ENCODE data around the gene CEBPA. TPM values are rescaled to one million over a fixed set of nuclear protein-coding genes. Genes with fewer than 3 reads are reported as not detected.

The CEBPA gene
- total RNA-seq, 1 donor from 2014 or later = 0.45 TPM

GRCh38 chr19:33312065-33312464 lies 9.7 kb upstream of the CEBPA start:
- no peak for TF ChIP-seq CTCF (IDR thresholded peaks at IDR 0.05; ENCODE audit: insufficient read depth, low read depth, low read length)
- no peak for TF ChIP-seq EZH2 (IDR thresholded peaks at IDR 0.05; ENCODE audit: insufficient read depth, low read length)
- H3K79me2 ChIP-seq (ENCODE audit: insufficient read depth, low read length) = no peaks in the 10 kb centered on the region
- H3K4me2 ChIP-seq (ENCODE audit: low read length) = no peak overlapping the region
- FAIRE-seq (no peak), DNase-seq (ENCODE audit: low read depth) (no peak)
- no peaks in the 10 kb centered on the region for H3K9me3 Mint-ChIP-seq (ENCODE audit: unreplicated experiment)
- H3K27me3 Mint-ChIP-seq (ENCODE audit: low read depth, unreplicated experiment) = peaks cover 27% of the 10 kb centered on the region
- H3K27ac Mint-ChIP-seq (ENCODE audit: unreplicated experiment) = no peak overlapping the region
- no peaks in the 10 kb centered on the region for H3K36me3 Mint-ChIP-seq (ENCODE audit: low read depth, unreplicated experiment)
- no peaks in the 10 kb centered on the region for H3K9me3 ChIP-seq (ENCODE audit: insufficient read depth, low read depth, low read length)
- no peaks in the 10 kb centered on the region for H3K4me1 Mint-ChIP-seq (ENCODE audit: low read depth, unreplicated experiment)
- H3K4me3 Mint-ChIP-seq (ENCODE audit: unreplicated experiment) = no peak overlapping the region
- no peak overlapping the region for H3K9ac ChIP-seq (ENCODE audit: low read length)
- no peaks in the 10 kb centered on the region for H3K27me3 ChIP-seq (ENCODE audit: insufficient read depth, low read length)
- no peaks in the 10 kb centered on the region for H4K20me1 ChIP-seq (ENCODE audit: insufficient read depth, low read length)
- H3K4me1 ChIP-seq (ENCODE audit: insufficient read depth, low read length) = no peaks in the 10 kb centered on the region
- H3K4me3 ChIP-seq (ENCODE audit: insufficient read depth, low read depth, low read length) = no peak overlapping the region
- H3K27ac ChIP-seq (ENCODE audit: low read depth, low read length) = no peak overlapping the region
- H2AFZ ChIP-seq (ENCODE audit: low read depth, low read length) = no peak overlapping the region
- H3K36me3 ChIP-seq (ENCODE audit: insufficient read depth, low read length) = no peaks in the 10 kb centered on the region

DNA sequence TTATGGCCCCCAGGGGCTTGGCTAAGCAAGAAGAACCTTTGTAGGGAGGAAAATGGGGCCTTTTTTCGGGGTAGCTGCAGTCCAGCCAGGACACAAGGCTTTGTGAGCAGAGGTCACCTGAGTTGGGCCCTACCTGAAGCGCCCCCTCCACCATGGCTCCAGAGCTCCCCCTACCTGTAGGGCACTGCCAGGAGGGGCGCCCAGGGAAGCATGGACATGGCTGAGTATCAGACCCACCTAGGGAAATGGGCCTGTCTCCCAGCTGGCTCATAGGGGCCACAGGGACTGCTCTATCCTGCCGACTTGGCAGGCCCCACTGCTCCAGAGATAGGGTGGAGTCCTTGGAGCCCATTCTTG lies 9.0 kb upstream of the CEBPA start:
- Mint-ChIP-seq H3K36me3 (ENCODE audit: low read depth, unreplicated experiment) (no peaks in the 10 kb centered on the region), H3K27me3 (ENCODE audit: low read depth, unreplicated experiment) (peaks cover 26% of the 10 kb centered on the region), H3K4me1 (ENCODE audit: low read depth, unreplicated experiment) (no peaks in the 10 kb centered on the region), H3K9me3 (ENCODE audit: unreplicated experiment) (no peaks in the 10 kb centered on the region), H3K4me3 (ENCODE audit: unreplicated experiment) (no peak overlapping the region), H3K27ac (ENCODE audit: unreplicated experiment) (no peak overlapping the region)
- H3K36me3 ChIP-seq (ENCODE audit: insufficient read depth, low read length) = no peaks in the 10 kb centered on the region
- no peaks in the 10 kb centered on the region for H3K9me3 ChIP-seq (ENCODE audit: insufficient read depth, low read depth, low read length)
- TF ChIP-seq EZH2 (IDR thresholded peaks at IDR 0.05; ENCODE audit: insufficient read depth, low read length) = no peak
- TF ChIP-seq CTCF (IDR thresholded peaks at IDR 0.05; ENCODE audit: insufficient read depth, low read depth, low read length) = no peak
- H3K27me3 ChIP-seq (ENCODE audit: insufficient read depth, low read length) = no peaks in the 10 kb centered on the region
- no peak overlapping the region for H3K4me2 ChIP-seq (ENCODE audit: low read length)
- H2AFZ ChIP-seq (ENCODE audit: low read depth, low read length) = no peak overlapping the region
- no peak overlapping the region for H3K27ac ChIP-seq (ENCODE audit: low read depth, low read length)
- no peaks in the 10 kb centered on the region for H3K79me2 ChIP-seq (ENCODE audit: insufficient read depth, low read length)
- DNase-seq (ENCODE audit: low read depth) = no peak
- no peak for FAIRE-seq
- no peak overlapping the region for H3K4me3 ChIP-seq (ENCODE audit: insufficient read depth, low read depth, low read length)
- H3K9ac ChIP-seq (ENCODE audit: low read length) = no peak overlapping the region
- no peaks in the 10 kb centered on the region for H3K4me1 ChIP-seq (ENCODE audit: insufficient read depth, low read length)
- no peaks in the 10 kb centered on the region for H4K20me1 ChIP-seq (ENCODE audit: insufficient read depth, low read length)

DNA sequence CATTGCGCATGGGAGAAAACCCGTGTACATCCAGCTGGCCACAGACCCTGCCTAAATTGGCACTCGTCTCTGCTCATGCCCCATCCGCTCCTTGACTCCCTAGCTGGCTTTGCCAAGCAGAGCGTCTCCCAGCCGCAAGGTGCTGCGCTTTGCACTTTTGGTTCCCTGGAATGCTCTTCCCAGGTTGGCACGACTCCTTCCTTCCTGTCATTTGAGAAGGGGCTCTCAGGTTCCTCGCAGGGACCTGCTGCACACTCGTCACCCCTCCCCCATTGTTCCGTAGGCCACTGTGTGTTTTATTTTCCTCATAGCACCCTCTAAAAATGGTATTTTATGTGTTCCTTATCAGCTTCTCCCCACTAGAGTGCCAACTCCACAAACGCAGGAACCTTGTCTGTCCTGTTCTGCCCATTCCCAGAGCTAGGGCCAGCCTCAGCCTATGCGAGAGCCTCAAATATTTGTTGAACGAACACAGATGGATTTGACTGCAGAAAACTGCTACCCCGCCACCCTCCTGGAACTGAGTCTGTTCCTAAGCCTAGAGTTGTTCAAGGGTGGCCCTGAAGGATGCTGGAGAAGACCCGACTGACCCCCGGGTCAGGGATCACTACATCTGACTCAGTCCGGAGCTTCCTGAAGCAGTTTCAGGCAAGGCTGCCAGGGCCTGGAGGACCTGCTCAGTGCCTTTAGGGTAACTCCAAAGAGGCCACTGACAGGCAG lies 8.4 kb upstream of the CEBPA start:
- no peaks in the 10 kb centered on the region for H3K36me3 ChIP-seq (ENCODE audit: insufficient read depth, low read length)
- Mint-ChIP-seq H3K4me1 (ENCODE audit: low read depth, unreplicated experiment) (no peaks in the 10 kb centered on the region), H3K27ac (ENCODE audit: unreplicated experiment) (no peak overlapping the region), H3K4me3 (ENCODE audit: unreplicated experiment) (no peak overlapping the region), H3K27me3 (ENCODE audit: low read depth, unreplicated experiment) (peaks cover 30% of the 10 kb centered on the region), H3K36me3 (ENCODE audit: low read depth, unreplicated experiment) (no peaks in the 10 kb centered on the region), H3K9me3 (ENCODE audit: unreplicated experiment) (no peaks in the 10 kb centered on the region)
- no peak overlapping the region for H3K4me2 ChIP-seq (ENCODE audit: low read length)
- H3K4me1 ChIP-seq (ENCODE audit: insufficient read depth, low read length) = no peaks in the 10 kb centered on the region
- H3K9ac ChIP-seq (ENCODE audit: low read length) = no peak overlapping the region
- no peaks in the 10 kb centered on the region for H3K27me3 ChIP-seq (ENCODE audit: insufficient read depth, low read length)
- H3K9me3 ChIP-seq (ENCODE audit: insufficient read depth, low read depth, low read length) = no peaks in the 10 kb centered on the region
- H3K79me2 ChIP-seq (ENCODE audit: insufficient read depth, low read length) = no peaks in the 10 kb centered on the region
- H2AFZ ChIP-seq (ENCODE audit: low read depth, low read length) = no peak overlapping the region
- TF ChIP-seq EZH2 (IDR thresholded peaks at IDR 0.05; ENCODE audit: insufficient read depth, low read length) = no peak
- TF ChIP-seq CTCF (IDR thresholded peaks at IDR 0.05; ENCODE audit: insufficient read depth, low read depth, low read length) = no peak
- no peaks in the 10 kb centered on the region for H4K20me1 ChIP-seq (ENCODE audit: insufficient read depth, low read length)
- FAIRE-seq (no peak), DNase-seq (ENCODE audit: low read depth) (no peak)
- no peak overlapping the region for H3K4me3 ChIP-seq (ENCODE audit: insufficient read depth, low read depth, low read length)
- H3K27ac ChIP-seq (ENCODE audit: low read depth, low read length) = no peak overlapping the region

All from astrocyte (in vitro differentiated cells and primary cell).